ENCODE results near the gene TRIM10.
"Not testable (repeated sequence)": the region's sequence is repeated elsewhere in the genome, so short reads cannot be mapped to it uniquely, and the experiment has no call there.

The TRIM10 gene

DNA sequence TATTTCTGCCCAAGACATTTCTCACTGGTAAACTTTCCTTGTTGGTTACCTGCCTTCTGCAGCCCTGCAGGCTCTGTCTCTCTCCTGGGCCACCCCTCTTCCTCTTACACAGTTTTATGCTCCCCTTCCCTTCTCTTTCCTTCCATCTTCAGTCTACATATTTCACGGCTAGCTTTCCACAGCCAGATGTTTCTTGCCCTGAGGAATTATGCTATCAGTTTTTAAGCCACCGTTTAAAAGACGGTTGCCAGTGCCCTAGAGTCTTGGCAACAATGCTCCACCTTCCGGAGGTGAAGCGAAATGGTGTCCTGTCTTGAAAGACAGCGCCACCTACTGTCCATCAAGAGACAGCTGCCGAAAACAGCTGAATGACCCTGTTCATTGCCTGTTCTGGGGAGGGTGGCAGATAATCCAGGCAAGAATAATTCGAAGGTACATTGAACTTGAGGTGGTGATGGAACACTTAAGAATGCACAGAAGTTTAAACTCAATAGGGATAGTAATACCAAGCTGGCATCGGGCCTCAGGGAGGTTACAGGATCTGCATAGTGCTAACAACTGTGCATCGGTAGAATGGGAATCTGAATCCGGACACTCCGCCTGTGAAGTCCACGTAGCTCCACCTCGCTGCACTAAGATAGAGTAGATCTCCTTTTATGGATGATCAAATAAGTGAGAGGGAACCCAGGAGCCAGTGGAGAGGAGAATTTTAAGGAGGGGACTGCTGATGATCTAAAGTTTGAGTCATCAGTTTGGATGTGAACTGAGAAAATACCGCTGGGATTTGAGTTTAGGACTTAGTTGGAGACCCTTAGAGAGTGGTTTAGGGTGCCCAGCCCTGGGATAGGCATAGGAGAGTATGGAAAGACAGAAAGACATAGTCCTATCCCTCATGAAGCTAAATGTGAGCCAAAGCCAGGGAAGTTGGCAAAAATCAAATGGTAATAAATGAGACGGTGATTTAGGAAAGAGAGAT, 29.8 kb downstream of the TRIM10 start:
- FAIRE-seq: peak; percentile 68
- DNase-seq (ENCODE audit: low spot score): peak; percentile 90

DNA sequence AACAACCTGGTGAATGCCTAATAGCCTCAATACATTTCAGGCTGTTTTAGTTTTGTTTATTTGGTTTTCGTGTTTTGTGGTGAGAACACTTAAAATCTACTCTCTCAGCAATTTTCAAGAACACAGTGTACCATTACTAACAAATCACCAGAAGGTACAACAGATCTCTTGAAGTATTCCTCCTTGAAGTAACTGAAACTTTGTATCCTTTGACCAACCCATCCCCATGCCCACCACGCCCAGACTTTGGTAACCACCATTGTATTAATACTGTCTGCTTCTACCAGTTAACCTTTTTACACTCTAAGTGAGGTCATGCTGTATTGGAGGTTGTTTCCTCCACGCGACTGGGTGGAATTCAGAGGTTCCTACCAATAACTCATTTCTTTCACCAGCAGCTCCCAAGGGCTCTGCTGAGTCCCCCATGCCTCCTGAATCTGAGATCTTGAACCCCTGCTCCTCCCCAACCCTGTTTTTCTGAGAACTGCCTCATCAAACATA, 30.8 kb downstream of the TRIM10 start:
- FAIRE-seq (no peak), DNase-seq (ENCODE audit: low spot score) (no peak)

DNA sequence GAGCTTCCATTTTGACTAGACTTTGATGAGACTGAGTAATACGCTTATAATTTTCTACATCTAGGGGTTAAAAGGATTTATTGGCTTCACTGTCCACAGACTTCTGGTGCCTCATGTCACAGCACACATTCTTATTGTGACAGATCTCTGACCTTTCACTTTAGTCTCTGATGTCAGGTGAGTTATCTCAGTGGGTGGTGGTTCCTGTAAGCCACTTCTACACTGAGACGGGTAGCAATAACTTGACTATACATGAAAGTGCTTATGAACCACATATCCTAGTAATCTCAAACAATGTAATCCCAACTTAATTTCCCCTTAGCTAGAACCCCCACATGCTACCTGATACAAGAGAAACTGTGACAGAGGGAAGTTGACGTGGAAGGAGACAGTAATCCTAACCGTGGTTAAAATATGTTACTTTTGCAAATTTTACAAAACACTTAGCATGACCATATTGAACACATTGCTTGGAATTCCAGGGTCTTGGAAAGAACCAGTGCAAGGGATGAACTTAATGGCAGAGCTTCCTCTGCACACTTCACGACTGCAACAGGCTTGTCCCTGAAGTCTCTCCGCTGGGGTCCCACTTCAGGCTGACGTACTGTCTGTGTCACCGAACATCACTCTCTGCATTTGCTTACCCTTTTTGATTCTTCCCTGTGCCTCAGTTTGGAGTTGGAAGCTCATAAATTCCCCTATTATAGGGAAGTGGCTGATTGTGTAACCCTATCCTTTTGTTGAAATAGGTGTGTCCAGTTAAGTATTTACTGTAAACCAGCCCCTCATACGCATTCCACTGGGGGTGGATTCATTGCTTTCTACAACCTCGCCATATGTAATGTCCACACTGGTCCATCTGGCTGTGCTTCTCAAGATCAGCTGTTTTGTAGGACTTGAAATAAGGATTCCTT, 31.5 kb downstream of the TRIM10 start:
- DNase-seq (ENCODE audit: low spot score): no peak
- no peak for FAIRE-seq

DNA sequence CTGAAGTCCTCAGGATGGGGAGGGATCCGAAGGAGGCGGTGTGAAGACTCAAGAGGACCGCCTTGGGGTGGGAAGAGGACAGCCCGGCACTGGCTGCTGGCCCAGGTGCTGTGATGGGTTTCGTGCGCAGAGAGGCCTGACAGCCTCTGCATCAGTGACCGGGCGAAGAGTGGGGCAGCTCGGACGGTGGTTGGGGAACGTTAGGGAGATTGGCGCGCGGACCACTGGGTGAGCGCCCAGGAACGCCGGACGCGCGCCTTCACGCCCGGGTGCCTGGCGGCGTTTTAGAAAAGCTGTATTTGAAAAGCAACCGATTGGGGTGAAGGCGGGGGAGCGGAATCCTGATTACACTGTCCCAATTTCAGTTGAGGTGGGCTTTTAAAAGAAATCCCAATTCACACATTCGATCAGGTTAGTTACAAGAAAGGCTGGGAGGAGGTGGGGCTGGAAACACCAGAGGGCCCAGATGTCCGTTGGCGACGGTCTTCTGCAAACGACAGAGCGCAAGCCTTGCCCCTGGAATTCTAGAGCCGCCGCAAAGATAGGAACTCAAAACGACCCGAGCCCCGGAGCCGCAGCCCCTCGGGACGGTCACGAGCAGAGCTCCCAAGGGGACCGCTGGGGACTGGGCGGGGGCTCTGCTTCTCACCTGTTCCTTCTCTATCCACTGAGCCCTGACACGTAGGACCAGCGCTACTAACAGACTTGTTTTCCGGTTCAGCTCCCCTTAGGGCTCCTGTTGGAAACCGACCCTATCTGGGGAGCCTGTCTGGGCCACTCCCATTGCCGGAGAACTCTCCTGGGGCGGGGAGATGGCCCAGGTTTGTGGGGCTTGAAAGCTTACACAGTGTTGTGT, 33.5 kb downstream of the TRIM10 start:
- DNase-seq (ENCODE audit: low spot score) (no peak), FAIRE-seq (no peak)

DNA sequence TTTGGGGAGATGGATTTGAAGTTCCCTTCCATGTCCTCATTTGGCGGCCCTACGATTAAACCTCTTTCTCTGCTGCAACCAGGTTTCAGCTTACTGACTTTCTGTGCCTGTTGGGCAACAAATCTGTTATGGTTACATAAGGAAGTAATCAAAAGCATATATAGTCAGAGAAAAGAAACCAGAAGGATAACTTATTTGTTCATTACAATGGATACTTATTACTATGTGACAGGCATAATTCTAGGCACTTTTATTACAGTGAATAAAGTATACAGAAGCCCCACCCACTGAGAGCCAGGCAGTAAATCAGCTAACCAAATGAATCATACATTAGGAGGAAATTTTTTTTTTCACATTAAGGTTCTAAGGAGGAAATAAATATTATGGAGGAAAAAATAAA, 38.5 kb downstream of the TRIM10 start:
- FAIRE-seq (no peak), DNase-seq (ENCODE audit: low spot score) (no peak)

DNA sequence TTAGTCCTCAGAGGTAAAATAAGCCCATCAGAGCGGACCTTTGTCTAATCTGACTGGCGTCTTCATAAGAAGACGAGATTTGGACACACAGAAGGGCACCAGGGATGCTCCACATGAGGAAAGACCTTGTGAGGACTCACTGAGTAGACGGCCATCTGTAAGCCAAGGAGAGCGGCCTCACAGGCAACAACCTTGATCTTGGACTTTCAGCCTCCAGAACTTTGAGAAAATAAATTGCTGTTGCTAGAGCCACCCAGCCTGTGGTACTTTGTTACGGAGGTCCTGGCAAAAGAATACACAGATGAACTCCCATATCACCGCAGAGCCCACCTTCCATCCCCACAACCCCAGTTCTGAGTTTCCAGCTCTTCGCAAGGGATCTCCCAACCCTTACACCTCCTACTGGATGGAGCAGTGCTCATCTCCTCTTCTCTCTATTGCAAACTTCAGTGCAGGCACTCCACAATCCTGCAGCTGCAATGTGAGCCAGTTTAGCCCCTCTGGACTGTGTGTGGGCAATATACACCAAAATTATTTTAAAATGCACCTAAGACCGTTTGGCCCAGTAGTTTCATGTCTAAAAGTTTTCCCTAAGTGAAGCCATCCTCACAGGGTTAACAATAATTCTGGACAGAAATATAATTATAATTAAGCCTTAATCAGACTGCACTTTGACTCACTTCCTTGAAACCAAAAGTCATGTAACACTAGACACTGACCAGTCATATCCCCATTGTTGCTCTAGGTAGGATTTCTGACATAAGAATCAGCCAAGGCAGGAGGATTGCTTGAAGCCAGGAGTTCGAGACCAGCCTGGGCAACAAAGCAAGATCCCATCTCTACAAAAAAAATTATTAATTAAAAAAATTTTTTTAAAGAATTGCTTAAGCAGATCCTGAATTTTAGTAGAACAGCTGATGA, 39.3 kb downstream of the TRIM10 start:
- FAIRE-seq: no peak
- no peak for DNase-seq (ENCODE audit: low spot score)

DNA sequence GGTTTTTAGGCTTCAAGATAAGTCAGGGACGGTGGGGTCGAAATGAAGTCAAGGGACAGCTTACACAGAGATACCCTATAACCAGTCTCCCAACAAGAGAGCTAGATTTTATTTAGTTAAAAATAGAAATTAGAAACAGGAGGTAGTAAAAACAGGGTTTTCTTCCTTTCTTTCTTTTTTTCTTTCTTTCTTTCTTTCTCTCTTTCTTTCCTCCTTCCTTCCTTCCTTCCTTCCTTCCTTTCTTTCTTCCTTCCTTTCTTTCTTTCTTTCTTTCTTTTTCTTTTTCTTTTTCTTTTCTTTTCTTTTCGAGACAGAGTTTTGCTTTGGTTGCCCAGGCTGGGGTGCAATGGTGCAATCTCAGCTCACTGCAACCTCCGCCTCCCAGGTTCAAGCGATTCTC, 42.3 kb downstream of the TRIM10 start:
- FAIRE-seq; DNase-seq (ENCODE audit: low spot score): not testable (repeated sequence)

DNA sequence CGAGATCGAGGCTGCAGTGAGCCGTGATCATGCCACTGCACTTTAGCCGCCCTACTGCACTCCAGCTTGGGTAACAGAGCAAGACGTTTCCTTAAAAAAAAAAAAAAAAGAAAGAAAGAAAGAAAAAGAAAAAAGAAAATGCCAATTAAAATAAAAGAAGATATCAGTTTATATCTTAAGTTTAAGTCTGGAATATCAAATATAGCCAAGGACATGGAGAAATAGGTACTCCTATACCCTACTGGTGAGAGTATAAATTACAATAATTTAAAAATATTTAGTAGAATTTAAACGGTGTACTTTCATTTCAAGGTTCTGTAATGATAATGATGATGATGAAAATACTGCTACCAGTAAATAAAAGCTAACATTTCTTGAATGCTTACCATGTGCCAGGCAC, 44.3 kb downstream of the TRIM10 start:
- DNase-seq (ENCODE audit: low spot score) (no peak), FAIRE-seq (no peak)

DNA sequence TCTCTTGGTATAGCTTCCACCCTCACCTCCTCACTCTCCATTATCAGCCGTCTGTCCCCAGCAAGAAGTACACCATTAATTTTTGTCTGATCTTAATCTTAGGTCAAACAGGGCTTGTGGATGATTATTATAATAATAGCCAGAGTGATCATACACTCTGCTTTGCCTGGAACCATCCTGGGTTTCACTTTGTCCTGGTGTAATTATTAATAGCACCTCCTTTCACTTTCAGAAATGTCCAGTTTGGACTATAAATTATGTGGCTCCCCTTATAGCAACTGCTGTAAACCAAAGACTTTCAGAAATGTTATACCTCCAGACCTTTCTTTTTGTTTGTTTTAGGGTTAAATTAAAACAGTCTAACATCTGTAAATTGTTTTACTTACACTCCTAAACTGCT, 47.2 kb downstream of the TRIM10 start:
- no peak for FAIRE-seq
- DNase-seq (ENCODE audit: low spot score): no peak

DNA sequence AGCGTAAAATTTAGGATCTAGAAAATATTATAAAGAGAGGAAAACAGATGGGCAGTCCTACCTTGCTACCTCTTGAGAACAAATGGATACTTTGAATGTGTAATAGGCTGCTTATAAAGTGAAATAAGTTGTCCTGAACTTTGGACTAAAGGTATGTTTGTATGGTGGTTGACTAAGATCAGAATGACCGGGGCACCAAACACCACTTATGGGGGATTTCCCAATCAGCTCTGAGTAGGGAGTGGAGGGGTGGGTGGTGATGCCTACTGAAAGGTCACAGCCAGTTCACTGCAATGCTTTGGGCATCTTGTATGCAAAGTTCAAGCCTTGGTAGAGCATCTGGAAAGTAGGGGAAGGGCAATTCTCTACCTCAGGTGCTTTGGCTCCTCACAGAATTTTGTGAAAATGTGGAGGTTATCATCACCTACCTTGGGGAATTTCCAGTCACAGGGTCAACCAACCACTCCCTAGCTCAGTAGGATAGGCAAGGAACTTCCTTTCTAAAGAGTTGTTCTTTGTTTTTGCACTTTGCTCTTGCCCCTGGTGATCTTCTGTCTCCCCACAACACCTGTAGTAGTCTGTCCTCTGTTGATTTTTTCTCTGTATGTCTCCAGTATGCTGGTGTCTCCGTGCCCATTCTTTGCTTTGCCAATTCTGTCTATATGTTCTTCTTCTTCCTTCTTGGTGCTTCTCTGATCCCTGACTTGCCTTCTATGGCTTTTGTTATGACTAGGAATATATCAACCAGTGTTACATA, 47.8 kb downstream of the TRIM10 start, which contains the start of gene TRIM31:
TSS of gene TRIM31 (minus strand) at position 88 of the 757 bp plus-strand sequence. CDS start 285 bp downstream, outside the sequence.
- no peak for FAIRE-seq
- no peak for DNase-seq (ENCODE audit: low spot score)

DNA sequence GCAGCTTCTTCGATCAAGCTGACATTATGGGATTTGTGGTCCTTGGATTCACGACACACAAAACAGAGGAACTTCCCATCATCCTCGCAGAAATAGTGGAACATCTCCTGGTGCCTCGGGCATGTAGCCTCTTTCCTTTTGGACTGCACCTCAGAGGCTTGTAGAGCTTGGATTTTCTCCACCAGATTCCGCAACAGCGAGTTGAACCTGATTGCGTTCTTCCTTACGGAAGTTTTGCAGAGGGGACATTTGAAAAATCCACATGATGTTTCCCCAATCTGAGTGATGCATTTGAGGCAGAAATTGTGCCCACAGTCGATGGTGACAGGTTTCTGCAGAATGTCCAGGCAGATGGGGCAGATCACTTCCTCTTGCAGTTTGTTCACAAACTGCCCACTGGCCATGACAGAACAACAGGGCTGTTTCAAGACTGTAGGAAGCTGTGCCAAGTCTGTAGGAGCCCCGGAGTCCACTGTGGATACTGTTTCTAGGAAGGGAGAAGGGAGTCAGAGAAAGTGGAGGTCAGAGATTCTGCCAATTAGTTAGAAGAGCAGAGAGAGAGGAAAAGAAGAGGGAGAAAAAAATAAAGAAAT, 48.5 kb downstream of the TRIM10 start:
- DNase-seq (ENCODE audit: low spot score): no peak
- FAIRE-seq: no peak

DNA sequence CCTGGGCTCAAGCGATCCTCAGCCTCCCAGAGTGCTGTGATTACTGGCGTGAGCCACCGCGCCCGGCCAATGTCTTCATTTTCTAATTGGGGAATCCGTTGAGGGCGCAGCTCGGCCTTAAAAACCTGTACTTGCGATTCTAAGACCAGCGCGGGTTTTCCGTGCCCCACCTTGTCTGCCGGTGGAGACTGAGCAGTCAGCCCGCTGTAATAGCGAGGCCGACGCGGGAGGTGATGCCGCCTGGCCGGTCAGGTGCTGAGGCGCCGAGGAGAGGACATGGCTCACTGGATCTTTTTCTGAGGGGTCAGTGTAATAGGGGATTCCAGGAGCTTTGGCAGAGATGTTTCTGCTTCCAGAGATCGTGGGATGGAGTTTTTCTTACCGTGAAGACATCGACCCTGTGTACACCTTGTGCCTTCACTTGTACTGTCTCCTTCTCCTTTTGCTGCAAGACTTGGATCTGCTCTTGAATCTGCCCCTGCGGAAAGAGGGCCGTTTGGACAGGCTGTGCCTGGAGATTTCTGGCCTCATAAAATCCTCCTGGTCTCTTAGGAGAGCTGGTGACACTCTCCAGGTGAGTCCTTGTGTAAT, 49.6 kb downstream of the TRIM10 start:
- DNase-seq (ENCODE audit: low spot score) (no peak), FAIRE-seq (no peak)

DNA sequence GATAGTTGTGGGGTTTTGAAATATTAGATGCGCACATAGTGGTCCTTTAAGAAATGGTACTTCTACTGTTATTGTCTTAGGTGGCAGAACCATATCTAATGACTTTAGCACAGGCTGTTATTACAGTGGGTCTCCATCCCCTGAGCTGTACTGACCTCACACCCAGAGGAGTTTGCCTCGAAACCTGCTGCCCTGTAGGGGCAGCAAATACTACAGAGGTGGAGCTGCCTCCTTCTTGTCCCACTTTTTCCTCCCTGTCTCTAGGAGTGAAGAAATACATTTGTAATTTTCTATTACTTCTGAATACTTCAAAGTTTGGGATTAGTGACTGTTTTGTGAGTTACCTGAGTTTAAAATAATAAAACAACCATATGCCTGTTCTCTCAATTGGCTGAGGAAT, 56.4 kb downstream of the TRIM10 start:
- FAIRE-seq (no peak), DNase-seq (ENCODE audit: low spot score) (no peak)

DNA sequence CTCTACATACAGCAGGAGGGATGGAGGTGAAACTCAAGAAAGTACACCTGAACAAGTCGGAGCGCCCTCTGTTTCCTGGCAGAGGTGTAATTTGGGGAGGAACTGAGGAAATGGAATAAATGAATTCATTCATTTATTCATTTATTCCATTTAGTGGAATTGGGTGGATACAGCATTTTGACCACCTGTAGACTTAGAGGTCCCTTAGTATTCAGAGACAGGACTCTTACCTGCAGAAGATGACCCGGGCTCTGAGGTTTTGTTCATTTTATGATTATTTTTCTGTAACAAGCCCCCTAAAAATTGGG, 57.2 kb downstream of the TRIM10 start:
- FAIRE-seq (no peak), DNase-seq (ENCODE audit: low spot score) (no peak)

DNA sequence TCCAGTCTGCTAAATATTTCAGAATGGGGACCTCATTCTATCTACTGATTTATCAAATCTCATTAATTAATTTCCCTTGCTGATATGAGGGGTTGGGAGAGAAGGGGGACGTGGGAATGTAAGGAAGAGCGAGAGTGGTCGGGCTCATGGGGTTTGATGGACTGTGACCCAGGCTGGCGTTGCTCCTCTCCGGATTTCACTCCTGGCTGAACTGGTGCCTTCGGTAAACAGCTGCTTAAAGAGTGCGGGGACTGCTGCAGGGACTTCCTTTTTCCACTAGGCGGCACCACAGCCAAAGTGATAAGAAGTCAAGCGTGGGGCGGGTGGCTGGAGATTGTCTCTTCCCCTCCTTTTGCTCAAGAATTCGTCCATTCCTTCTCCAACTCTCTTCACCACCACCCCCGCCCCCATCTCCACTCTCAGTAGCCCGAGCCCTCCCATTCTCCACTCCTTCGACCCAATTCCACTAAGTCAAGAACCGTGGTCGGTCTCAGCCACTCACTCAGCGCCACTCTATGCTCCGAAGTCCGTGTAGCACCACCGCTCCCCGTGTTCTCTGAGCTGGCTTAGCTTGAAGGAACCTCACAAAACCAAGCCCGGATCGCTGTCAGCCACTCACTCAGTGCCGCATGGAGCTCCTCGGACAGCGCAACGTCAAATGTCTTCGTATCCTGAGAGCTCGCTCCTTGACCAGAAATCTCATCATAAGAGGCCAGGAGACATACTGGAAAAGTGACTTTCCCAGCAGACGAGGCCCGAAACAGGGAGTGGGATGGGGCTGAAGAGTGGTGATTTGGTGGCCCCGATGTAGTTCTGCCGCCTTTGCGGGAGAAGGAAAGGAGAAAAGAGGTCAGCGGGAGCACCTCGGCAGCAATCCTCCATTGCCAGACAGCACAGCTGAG, 57.8 kb downstream of the TRIM10 start:
- no peak for FAIRE-seq
- peak; percentile 87 for DNase-seq (ENCODE audit: low spot score)

DNA sequence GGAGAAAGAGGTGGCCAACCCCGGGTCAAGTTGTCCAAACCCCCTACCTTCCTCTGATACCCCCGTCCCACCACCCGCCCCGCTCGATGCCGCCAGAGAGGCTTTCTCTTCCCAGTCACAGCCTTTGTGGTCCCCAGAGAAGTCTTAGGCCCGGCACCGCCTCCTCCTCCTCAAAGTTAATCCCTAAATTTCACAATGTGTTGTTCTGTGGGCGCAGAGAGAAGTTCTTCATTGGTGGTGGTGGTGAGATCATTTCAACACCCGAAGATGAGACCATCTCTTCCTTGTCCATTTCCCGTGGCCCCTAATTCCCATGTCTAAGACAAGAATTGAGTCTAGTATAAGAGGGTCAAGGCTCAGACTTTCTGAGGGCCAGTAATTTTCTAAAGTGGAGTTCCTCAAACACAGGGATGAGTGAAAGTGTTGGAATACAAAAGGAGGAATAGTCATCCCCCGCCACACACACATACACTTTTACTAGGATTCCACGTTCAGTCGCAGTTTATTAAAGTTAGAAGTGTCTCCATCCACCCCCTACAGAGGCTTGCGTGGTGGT, 58.5 kb downstream of the TRIM10 start:
- FAIRE-seq: no peak
- no peak for DNase-seq (ENCODE audit: low spot score)
